WTC11 (cell line): ENCODE measurements around the gene CNTRL.

Experiments
- CTCF ChIP-seq: fragments of 200-600 bp; IDR thresholded peaks from 2 replicates; pipeline ENCODE4 v1.8.0; 2022; ENCODE audit warnings: antibody characterized with exemption
- ESRRA ChIP-seq: sonication (generic); formaldehyde crosslinking; IDR thresholded peaks from 2 replicates; pipeline ENCODE4 v1.8.1; 2022; ENCODE audit warnings: mild to moderate bottlenecking, missing genetic modification reagents, borderline replicate concordance
- GRHL2 ChIP-seq: fragments of 250-450 bp; sonication (Bioruptor Pico); IDR thresholded peaks from 2 replicates; pipeline ENCODE4 v1.8.0; 2022; ENCODE audit warnings: mild to moderate bottlenecking, moderate library complexity; ENCODE audit not compliant: insufficient replicate concordance, severe bottlenecking
- ZSCAN18 ChIP-seq: fragments of 250-450 bp; sonication (Bioruptor Pico); IDR thresholded peaks from 2 replicates; pipeline ENCODE4 v2.1.2; 2022; ENCODE audit warnings: mild to moderate bottlenecking, moderate library complexity

- TF ChIP-seq GRHL2 (CRISPR knock-in tag) (no peak), CTCF (no peak), ZSCAN18 (CRISPR knock-in tag) (no peak), ESRRA (CRISPR knock-in tag) (peak; percentile 92)
These were observed at the start of gene CNTRL for GRCh38 chr9:121074370-121075250.
